Measurements from ENCODE around the gene KIF27.
"Not testable (repeated sequence)": the region's sequence is repeated elsewhere in the genome, so short reads cannot be mapped to it uniquely, and the experiment has no call there.

Gene KIF27

DNA sequence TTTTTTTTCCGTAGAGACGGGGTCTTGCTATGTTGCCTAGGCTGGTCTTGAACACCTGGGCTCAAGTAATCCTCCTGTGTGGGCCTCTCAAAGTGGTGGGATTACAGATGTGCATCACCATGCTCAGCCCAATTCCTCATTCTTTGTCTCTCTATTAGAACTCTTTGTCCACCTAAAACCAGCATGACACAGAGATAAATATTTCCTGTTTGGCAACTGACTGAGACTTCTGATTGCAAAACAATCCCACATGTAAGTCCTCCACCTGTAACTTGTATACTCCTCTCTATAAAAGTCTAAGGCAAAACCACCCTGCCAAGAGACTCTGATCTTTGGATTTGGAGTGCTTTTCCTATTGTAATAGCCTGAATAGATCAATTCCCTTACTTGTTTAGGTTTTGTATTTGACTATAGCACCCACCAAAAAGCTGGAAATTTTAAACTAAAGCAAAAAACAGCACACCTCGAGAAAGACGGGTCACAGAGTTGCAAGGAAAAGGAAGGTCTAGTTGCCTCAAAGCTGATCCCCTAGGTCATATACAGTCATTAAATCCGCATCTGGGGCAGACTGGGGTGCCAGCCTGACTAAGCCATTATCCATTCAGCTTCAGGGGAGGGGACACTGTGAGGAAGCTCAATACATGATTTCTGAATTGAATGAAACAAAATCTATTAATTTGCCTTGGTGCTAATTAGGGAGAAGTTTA lies 13.5 kb upstream of the KIF27 start:
- in situ Hi-C loops (cut with HindIII; ENCODE audit: low sequenced_read_pairs) = loop anchor here (25.0 kb wide), 2 partner anchors 228 to 328 kb away; no protein-coding TSS in a partner anchor

DNA sequence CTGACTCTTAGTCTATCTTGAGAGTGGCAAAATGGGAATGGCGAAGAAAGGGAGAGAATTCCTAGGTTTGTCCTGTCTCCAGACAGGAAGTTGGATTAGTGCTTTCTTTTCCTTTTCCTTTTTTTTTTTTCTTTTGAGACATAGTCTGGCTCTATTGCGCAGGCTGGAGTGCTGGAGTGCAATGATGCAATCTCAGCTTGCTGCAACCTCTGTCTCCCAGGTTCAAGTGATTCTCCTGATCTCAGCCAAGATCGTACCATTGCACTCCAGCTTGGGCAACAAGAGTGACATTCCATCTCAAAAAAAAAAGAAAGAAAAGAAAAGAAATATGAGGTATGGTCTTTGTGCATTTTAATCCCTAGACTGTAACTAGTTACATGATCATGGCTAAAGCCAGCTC lies 12.6 kb upstream of the KIF27 start:
- in situ Hi-C loops (cut with HindIII; ENCODE audit: low sequenced_read_pairs) = loop anchor here (25.0 kb wide), 2 partner anchors 229 to 329 kb away; no protein-coding TSS in a partner anchor

DNA sequence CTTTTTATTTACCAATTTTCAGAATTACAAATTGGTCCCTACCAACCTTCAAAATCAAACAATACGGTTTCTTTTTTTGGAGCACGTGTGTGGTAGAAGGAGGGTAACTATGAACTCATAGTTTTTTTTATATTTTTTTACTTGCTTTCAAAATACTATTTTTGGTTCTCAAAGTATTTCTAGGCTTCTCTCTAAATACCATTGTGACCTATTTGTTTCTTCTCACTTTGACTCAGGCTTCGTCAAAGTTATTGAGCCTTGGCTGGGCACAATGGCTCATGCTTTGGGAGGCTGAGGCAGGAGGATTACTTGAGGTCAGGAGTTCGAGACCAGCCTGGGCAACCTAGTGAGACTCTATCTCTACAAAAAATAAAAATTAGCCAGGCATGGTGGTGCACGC lies 11.6 kb upstream of the KIF27 start:
- in situ Hi-C loops (cut with HindIII; ENCODE audit: low sequenced_read_pairs) = loop anchor here (25.0 kb wide), 2 partner anchors 229 to 329 kb away; no protein-coding TSS in a partner anchor

DNA sequence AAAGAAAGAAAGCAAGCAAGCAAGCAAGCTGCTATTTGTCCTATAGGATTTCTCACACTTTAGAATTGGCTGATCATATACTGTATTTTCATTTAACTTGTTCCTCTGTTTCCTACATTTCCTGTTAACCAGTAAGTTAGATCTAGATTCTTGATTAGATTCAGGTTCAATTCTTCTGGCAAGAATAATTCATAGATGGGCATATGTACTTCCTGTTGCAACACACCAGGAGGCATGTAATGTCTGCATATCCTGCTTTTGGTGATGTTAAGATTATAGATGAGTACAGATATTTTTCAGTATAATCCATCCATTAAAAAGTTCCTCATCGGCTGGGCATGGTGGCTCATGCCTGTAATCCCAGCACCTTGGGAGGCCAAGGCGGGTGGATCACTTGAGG lies 10.8 kb upstream of the KIF27 start:
- in situ Hi-C loops (cut with HindIII; ENCODE audit: low sequenced_read_pairs) = loop anchor here (25.0 kb wide), 2 partner anchors 230 to 330 kb away; no protein-coding TSS in a partner anchor

DNA sequence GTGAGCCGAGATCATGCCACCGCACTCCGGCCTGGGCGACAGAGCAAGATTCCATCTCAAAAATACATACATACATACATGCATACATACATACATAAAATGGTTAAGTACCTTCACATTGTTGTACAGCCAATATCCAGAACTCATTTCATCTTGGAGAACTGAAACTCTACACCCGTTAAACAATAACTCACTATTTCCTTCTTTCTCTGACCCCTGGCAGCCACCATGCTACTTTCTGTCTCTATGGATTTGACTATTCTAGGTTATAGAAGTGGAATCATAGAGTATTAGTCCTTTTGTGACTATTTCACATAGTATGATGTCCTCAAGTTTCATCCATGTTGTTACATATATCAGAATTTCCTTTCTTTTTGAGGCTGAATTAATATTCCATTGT lies 9.6 kb upstream of the KIF27 start:
- in situ Hi-C loops (cut with HindIII; ENCODE audit: low sequenced_read_pairs) = loop anchor here (25.0 kb wide), 2 partner anchors 231 to 331 kb away; no protein-coding TSS in a partner anchor

DNA sequence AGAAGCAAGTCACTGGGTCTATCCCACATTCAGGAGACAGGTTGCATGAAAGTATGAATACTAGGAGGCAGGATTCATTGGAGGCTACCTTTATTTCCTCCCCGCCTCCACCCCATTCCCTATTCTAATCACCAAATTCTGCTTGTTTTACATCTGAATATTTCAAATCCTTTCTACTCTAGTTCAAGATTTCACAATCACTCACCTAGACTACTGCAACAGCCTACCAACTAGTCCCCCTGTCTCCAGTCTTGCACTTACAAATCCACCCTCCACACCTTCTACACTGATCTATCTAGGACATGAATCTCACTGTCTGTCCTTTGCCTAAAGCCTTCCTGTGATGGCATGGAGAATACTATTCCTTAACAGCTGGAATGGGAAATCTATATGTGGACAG lies 6.4 kb upstream of the KIF27 start:
- in situ Hi-C loops (cut with HindIII; ENCODE audit: low sequenced_read_pairs) = loop anchor here (25.0 kb wide), 2 partner anchors 235 to 335 kb away; no protein-coding TSS in a partner anchor

DNA sequence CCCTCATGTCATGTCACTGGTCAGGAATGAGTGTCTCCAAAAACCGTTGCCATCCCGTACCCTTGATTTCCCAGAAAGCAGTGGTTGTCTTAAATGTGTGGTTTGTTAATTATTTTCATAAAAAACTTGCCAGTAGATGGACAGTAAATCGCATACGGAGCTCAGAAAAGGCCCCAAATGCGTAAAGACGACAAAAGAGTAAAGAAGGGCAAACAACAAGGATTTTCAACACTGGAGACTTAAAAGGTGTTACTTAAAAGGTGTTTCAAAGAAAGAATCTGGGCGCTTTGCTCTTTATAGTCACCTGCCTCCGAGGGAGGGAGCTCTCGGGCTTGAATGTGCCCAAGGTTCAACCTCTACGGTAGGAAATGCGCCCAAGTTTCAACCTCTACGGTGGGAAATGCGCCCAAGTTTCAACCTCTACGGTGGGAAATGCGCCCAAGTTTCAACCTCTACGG lies 734 bp downstream of the KIF27 start:
- in situ Hi-C loops (cut with HindIII; ENCODE audit: low sequenced_read_pairs) = no loop called here

DNA sequence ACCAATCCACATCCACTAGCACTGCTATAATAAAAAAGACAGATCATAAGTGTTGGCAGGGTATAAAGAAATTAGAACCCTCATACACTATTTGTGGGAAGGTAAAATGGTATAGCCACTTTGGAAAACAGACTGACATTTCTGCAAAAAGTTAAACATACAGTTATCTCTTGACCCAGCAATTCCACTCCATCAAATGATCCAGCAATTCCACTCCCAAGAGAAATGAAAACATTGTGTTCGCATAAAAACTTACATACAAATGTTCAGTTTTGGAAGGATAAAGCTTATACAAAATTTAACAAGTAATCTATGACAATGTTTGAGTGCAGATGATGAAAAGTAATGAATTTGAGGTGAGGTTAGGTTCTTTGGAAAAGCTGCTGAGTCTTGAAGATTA lies 2.1 kb downstream of the KIF27 start:
- in situ Hi-C loops (cut with HindIII; ENCODE audit: low sequenced_read_pairs) = no loop called here

DNA sequence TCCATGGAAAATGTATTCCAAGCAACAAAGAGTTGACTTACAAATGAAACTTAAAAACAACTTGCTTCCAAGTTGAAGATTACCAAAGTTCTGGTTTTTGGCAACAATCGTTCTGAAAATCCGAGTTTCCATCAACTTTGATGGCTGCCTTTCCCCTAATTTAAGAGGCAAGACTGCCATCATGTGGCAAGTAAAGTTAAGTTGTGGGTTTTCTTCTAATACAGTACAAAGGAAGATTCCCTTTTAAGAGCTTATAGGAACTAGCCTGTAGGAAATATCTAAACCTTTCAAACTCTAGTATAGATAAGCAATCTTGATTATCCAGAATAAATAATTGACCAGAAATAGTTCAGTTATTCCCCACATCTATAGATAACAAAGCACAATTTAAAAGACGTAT lies 9.0 kb downstream of the KIF27 start:
- in situ Hi-C loops (cut with HindIII; ENCODE audit: low sequenced_read_pairs) = not testable (repeated sequence)

DNA sequence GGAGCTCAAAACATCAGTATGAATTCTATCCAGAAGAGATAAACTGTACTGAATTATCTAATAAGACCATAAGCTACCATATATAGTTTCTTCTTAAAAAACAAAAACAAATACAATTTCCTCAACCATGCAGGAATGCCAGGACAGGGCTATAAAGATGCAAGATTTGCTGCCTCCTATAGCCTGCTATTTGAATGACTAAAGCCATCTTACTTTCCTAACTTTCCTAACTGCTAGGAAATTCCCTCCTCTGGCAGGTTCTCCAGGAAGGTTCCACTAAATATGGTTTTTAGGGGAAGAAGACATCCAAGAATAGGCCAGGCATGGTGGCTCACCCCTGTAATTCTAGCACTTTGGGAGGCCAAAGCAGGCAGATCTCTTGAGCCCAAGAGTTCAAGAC lies 15.1 kb downstream of the KIF27 start:
- in situ Hi-C loops (cut with HindIII; ENCODE audit: low sequenced_read_pairs) = no loop called here

DNA sequence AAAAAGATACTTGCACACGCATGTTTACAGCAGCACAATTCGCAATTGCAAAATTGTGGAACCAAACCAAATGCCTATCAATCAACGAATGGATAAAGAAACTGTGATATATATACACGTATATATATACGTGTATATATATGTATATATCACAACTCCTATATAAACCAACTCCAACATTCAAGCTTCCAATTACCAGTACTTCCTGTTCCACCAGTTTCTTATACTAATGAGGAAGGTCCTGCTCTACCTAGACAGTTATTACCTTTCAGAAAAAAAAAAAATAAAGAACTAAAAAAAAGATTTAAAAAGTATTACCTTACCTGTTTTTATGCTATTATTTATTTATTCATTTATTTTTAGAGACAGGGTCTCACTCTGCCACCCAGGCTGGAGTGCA lies 20.6 kb downstream of the KIF27 start:
- in situ Hi-C loops (cut with HindIII; ENCODE audit: low sequenced_read_pairs) = not testable (repeated sequence)

DNA sequence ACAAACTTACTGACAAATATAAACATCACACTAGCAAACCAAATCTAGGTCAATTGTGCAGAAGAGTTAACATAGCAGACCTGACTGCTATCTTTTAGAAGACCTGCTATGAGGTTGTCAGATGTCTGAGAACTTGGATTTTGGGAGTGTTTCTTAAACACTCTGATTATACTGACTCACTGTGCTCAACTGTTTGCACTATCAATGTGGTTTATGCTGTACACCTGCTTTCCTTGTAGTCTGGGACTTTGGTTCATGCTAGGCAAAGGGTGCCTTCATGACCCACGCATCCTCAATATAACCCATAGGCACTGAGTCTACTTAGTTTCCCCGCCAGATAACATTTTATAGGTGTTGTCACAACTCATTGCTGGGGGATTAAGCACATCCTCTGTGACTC lies 26.9 kb downstream of the KIF27 start:
- in situ Hi-C loops (cut with HindIII; ENCODE audit: low sequenced_read_pairs) = not testable (repeated sequence)

DNA sequence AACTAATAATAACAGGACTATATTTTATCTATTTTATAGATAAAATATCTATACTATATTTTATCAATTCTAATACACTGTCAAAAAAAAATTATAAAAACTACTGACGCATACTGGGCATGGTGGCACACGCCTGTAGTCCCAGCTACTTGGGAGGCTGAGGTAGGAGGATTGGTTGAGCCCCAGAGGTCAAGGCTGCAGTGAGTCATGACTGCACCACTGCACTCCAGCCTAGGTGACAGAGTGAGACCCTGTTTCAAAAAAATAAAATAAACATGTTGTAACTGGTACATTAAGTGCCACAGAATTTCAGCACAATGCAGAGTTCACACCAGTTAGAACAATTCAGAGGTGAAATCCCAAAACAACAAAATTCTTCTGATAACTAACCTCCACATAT lies 34.7 kb downstream of the KIF27 start:
- in situ Hi-C loops (cut with HindIII; ENCODE audit: low sequenced_read_pairs) = not testable (repeated sequence)

DNA sequence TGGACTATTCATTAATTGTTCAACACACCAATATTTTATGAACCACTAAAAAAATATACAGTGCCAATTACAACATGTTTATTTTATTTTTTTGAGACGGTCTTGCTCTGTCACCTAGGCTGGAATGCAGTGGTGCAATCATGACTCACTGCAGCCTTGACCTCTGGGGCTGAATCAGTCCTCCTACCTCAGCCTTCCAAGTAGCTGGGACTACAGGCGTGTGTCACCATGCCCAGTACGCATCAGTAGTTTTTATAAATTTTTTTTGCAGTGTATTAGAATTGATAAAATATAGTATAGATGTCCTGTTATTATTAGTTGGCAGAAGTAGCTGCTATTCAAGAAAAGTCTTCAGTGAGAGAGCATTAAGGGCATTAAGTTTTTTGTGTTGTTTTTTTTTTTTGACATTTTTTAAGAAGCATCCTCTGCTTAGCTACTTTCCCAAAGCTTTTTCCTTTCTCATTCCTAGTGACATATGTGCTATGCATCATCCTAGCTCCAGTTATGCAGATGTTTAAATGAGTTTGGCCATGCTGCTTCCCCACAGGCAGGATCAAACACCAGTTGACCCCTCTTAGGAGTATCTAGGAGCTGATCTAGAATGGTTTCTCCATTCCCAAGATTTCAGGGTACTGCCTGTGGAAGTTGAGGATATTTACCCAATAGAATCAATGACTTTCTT lies 35.5 kb downstream of the KIF27 start:
- in situ Hi-C loops (cut with HindIII; ENCODE audit: low sequenced_read_pairs) = not testable (repeated sequence)

DNA sequence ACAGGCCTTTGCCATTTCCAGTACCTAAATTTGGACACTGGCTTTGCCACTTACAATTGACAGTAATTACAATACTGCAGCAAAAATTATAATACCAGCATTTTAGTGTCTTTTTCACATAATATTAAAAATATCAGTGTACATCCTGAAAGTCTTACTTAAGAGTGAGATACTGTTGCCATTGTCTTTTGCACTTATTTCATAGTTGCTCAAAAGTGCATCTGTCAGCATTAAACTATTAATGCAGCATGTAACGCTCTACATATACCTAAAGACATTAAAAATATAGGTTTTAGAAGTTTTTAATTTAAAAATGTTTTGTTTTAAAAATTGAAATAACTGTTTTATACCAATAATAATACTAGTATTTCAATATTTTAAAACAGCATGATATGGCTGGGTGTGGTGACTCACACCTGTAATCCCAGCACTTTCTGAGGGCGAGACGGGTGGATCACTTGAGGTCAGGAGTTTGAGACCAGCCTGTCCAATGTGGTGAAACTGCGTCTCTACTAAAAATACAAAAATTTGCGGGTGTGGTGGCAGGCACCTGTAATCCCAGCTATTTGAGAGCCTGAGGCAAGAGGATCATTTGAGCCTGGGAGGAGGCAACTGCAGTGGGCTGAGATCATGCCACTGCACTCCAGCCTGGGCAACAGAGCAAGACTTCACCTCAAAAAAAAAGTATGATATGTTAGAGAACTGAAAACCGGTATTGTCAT lies 39.4 kb downstream of the KIF27 start:
- in situ Hi-C loops (cut with HindIII; ENCODE audit: low sequenced_read_pairs) = not testable (repeated sequence)

DNA sequence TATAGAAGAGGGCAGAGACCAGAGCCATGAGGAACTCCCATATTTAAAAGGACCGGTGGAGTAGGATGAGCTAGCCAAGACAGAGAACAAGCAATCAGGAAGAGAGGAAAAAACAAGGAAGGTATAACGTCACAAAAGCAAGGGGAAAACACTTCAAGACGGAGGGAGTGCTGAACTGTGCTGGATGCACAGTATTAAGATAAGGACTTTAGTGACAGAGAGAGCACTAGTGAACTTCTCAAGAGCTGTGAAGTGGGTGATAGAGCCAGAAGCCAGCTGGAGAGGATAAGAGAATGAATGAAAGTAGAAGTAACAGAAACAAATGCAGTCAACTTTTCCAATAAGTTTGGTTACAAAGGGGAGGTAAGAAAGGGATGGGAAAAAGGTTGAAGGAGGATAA lies 45.7 kb downstream of the KIF27 start:
- in situ Hi-C loops (cut with HindIII; ENCODE audit: low sequenced_read_pairs) = not testable (repeated sequence)

DNA sequence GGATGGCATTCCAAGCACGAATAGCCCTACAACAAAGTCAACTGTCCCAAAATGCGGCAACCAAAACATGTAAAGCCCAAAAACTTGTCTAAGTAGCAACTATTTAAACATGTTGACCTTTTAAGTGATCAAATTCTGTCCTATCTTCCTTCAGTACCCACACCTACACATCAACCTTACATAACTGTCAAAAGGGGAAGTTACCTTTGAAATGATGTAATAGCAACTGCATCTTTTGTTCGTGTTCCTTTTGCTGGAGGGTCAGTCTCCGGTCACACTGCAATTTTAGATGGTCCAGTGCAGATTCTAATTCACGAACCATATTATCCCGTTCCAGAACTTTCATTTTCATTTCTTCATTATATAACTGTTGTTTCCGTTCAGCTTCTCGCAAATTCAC lies 71.3 kb downstream of the KIF27 start:
- in situ Hi-C loops (cut with HindIII; ENCODE audit: low sequenced_read_pairs) = not testable (repeated sequence)

DNA sequence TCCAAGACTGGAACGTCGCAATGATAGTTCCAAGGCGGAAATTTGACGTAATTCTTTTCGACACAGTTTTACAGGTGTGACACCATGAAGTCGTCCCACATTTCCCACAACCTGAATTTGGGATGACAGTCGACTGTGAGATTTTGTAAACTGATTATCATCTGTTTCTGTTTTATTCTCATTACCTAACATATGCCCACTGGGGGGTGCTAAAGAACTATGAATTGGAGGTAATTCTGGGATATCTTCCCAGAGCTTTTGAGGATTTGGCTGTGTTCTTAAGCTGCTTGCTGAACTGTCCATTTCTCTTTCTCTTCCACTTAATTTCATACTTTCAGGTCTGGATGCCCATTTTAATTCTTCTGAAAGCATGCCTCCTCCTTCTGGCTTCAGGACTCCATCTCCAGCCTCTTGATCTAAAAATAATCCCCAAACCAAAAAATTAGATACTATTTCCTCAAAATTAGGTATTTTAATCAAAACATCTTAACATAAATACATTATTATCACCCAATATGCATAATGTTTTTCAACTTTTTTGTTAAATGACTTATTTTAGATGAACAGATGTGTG lies 84.1 kb downstream of the KIF27 start:
- in situ Hi-C loops (cut with HindIII; ENCODE audit: low sequenced_read_pairs) = not testable (repeated sequence)

DNA sequence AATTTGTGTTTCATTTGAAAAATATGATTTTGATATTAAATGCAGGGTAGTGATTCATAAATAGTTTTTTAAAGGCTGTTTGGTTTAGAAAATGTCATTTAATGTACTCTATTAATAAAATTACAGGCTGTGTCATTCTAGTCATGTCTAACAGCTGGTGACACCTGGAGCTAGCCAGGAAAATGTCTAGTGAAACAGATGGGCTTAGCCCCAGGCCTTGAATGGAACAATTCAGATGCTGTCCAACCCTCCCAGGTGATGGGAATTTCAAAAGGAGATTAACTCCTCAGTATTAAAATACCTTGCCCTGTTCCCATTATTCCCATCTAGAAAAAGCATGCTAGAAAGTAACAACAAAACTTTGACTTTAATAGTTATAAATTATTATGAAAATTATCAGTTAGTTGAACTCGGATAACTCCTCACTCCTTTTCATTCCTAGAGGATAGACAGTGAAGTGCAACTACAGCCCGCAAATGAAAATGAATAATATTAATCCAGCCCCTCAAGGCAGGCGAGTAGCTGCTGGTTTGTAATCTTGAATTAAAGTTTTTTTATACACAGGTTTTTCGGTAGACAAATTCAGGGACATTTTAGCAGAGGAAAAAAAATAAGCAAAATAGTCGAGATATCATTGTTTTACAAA lies 90.7 kb downstream of the KIF27 start:
- in situ Hi-C loops (cut with HindIII; ENCODE audit: low sequenced_read_pairs) = not testable (repeated sequence)

DNA sequence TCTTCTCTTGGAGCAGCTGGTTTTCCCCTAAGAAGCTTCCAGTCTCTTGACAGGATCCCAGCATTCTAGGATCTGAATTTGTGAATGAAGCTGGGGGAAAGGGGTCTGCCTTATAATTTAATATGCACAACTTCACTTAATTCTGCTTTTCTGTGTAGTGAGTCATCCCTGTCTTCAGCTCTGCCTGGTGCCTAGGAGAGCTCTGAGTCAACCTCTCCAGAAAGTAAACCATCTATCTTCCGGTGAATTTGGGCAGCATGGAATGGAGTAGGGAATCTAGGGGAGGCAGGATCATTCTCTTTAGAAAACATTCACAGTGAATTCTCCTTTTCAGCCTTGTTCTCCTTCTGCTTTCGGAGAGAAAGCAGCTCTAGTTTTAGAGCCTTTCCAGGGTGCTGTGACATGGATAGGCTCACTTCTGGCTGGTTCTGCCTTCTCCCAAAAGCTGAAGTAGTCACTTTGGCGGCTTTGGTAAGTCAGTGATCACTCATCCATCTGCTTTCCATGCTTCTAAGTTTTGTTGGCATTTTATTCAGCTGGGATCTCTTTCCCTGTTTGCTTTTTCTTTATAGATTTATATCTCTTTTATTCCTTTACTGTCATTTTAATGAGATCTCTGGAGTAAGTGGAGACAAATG lies 96.1 kb downstream of the KIF27 start:
- in situ Hi-C loops (cut with HindIII; ENCODE audit: low sequenced_read_pairs) = not testable (repeated sequence)

All from endothelial cell of hepatic sinusoid (primary cell).